NCI-H524 (cell line): ENCODE results near the gene TNFRSF14.
"Not testable (repeated sequence)": the region's sequence is repeated elsewhere in the genome, so short reads cannot be mapped to it uniquely, and the experiment has no call there.

ENCODE experiments used
- DNase-seq, 2 experiments: peaks; one replicate each; lab custom pipeline; 2025; lab: John Stamatoyannopoulos, UW

Gene TNFRSF14

GRCh38 chr1:2554621-2555387 lies 1.4 kb upstream of the TNFRSF14 start:
- peak; percentile 16 to 49 for DNase-seq

GRCh38 chr1:2555634-2556276 lies 416 bp upstream of the TNFRSF14 start:
- DNase-seq = no peak

GRCh38 chr1:2556678-2557481 lies 709 bp downstream of the TNFRSF14 start:
- DNase-seq = no peak

- DNase-seq = no peak
These were observed 1.6 kb downstream of the TNFRSF14 start for GRCh38 chr1:2557482-2558400.

GRCh38 chr1:2558420-2558819 lies 2.2 kb downstream of the TNFRSF14 start:
- no peak for DNase-seq

GRCh38 chr1:2558861-2559260 lies 2.7 kb downstream of the TNFRSF14 start:
- no peak for DNase-seq

- no peak for DNase-seq
These were observed 3.5 kb downstream of the TNFRSF14 start for GRCh38 chr1:2559509-2560298.

GRCh38 chr1:2560299-2561073 lies 4.3 kb downstream of the TNFRSF14 start:
- no peak for DNase-seq

- DNase-seq = no peak
These were observed 5.3 kb downstream of the TNFRSF14 start for GRCh38 chr1:2561446-2561845.

- no peak for DNase-seq
These were observed 6.0 kb downstream of the TNFRSF14 start for GRCh38 chr1:2561898-2562895.

- no peak for DNase-seq
These were observed 7.0 kb downstream of the TNFRSF14 start for GRCh38 chr1:2563205-2563604.

- no peak for DNase-seq
These were observed 8.0 kb downstream of the TNFRSF14 start for GRCh38 chr1:2564006-2564814.

- DNase-seq = no peak
These were observed 8.7 kb downstream of the TNFRSF14 start for GRCh38 chr1:2564815-2565374.

GRCh38 chr1:2566101-2567045 lies 10.2 kb downstream of the TNFRSF14 start:
- DNase-seq = no peak

GRCh38 chr1:2567083-2567679 lies 11.0 kb downstream of the TNFRSF14 start:
- no peak for DNase-seq

- not testable (repeated sequence) for DNase-seq
These were observed 12.1 kb downstream of the TNFRSF14 start for GRCh38 chr1:2568187-2568816.
